ENCODE results near the gene DENND6B. TPM values are rescaled to one million over a fixed set of nuclear protein-coding genes. Genes with fewer than 3 reads are reported as not detected.

Gene DENND6B
- total and polyA plus RNA-seq, 2 donors (not counting 3 experiments of a cell fraction or from before 2014, with no cell fraction given) = 4.1 to 5.9 TPM

DNA sequence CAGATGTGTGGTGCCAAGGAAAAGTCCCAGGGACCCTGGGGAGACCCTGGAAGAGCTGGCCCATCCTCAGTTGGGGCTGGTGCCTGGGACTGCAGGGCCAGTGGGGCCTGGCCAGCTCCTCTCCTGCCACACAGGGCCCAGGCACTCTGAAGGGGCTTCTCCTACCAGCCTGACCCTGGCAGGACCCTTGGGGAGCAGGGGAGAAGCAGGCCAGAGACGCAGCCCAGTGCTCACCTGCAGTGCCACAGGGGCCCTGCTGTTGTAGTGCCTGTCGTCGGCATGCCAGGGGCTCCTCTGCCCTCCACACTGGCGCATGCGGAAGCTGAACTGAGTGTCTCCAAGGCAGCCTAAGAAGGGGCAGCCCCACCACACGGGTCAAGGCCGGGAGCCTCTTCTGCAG lies 9.1 kb downstream of the DENND6B start:
- H4K20me1 ChIP-seq (replicated peaks; ENCODE audit: control insufficient read depth, extremely low read depth, insufficient read depth, low read length) = no peaks in the 10 kb centered on the region
- H3K9me3 ChIP-seq (replicated peaks; ENCODE audit: control insufficient read depth, insufficient read depth, low read length) = no peaks in the 10 kb centered on the region
- BruUV-seq (replicated peaks) = no TSS peak
- no peak overlapping the region for H3K9ac ChIP-seq (replicated peaks; ENCODE audit: extremely low read depth, insufficient read depth, low read length)
- ChIA-PET POLR2A (no interaction called here), CTCF (no interaction called here)
- H2AFZ ChIP-seq (ENCODE audit: low read depth, low read length) = no peak overlapping the region
- TF ChIP-seq JUN (IDR thresholded peaks at IDR 0.05; ENCODE audit: borderline replicate concordance, insufficient read depth, insufficient read length, low read depth) (no peak), POLR2AphosphoS5 (IDR thresholded peaks at IDR 0.05; ENCODE audit: insufficient read depth, low read depth, low read length) (no peak)
- TF ChIP-seq, protein P1, sequence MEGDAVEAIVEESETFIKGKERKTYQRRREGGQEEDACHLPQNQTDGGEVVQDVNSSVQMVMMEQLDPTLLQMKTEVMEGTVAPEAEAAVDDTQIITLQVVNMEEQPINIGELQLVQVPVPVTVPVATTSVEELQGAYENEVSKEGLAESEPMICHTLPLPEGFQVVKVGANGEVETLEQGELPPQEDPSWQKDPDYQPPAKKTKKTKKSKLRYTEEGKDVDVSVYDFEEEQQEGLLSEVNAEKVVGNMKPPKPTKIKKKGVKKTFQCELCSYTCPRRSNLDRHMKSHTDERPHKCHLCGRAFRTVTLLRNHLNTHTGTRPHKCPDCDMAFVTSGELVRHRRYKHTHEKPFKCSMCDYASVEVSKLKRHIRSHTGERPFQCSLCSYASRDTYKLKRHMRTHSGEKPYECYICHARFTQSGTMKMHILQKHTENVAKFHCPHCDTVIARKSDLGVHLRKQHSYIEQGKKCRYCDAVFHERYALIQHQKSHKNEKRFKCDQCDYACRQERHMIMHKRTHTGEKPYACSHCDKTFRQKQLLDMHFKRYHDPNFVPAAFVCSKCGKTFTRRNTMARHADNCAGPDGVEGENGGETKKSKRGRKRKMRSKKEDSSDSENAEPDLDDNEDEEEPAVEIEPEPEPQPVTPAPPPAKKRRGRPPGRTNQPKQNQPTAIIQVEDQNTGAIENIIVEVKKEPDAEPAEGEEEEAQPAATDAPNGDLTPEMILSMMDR (IDR thresholded peaks at IDR 0.05; ENCODE audit: extremely low read depth in 1 of 2, insufficient read depth in 1 of 2, low read depth in 1 of 2, low read length in 2 of 2) = no peak
- H3K4me3 ChIP-seq (replicated peaks in 1 of 3; ENCODE audit: insufficient read depth in 1 of 3, low read depth in 1 of 3, low read length in 3 of 3) = no peak overlapping the region
- intact Hi-C loops (cut with micrococcal nuclease) (no loop called here), dilution Hi-C loops (cut with MboI; ENCODE audit: extremely low pct_ligation_motif_present, low sequenced_read_pairs) (no loop called here)
- H3K79me2 ChIP-seq (ENCODE audit: control insufficient read depth, insufficient read depth, low read length) = no peaks in the 10 kb centered on the region
- H3K9me1 ChIP-seq (replicated peaks; ENCODE audit: control insufficient read depth, extremely low read depth, insufficient read depth, low read length) = no peaks in the 10 kb centered on the region
- no peaks in the 10 kb centered on the region for H3K36me3 ChIP-seq (ENCODE audit: control insufficient read depth in 2 of 2, extremely low read depth in 1 of 2, insufficient read depth in 2 of 2, low read length in 2 of 2)
- H3K27ac ChIP-seq (ENCODE audit: insufficient read depth, low read depth, low read length) = no peak overlapping the region
- no peaks in the 10 kb centered on the region for H3K27me3 ChIP-seq (ENCODE audit: control insufficient read depth in 2 of 2, insufficient read depth in 2 of 2, low read length in 2 of 2)
- peaks cover 9% of the 10 kb centered on the region for H3K4me1 ChIP-seq (ENCODE audit: control insufficient read depth, extremely low read depth, insufficient read depth, low read length)
- FAIRE-seq = no peak
- H3K4me2 ChIP-seq (ENCODE audit: insufficient read depth, low read length) = no peak overlapping the region
- no peak for DNase-seq (ENCODE audit: low read depth, low spot score)

DNA sequence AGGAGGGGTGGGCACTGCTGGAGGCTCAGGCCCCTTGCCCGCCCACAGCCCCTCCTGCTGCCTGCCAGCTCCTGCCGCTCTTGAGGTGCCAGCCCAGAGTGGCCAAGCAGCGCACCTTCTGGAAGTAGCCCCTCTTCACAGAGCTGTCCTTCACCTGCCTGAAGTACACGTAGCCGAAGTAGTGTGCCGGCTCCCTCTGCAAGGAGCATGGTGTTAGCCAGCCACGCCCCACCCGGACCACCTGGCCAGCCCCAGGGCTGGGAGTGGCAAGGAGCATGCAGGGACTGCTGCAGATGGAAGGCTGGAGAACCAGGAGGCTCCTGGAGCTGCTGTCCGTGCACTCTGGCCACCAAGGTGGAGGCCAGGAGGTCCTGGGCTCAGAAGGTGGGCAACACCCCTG lies 9.6 kb downstream of the DENND6B start:
- Histone ChIP-seq H4K20me1 (replicated peaks; ENCODE audit: control insufficient read depth, extremely low read depth, insufficient read depth, low read length) (no peaks in the 10 kb centered on the region), H3K9ac (replicated peaks; ENCODE audit: extremely low read depth, insufficient read depth, low read length) (no peak overlapping the region), H2AFZ (ENCODE audit: low read depth, low read length) (no peak overlapping the region), H3K79me2 (ENCODE audit: control insufficient read depth, insufficient read depth, low read length) (no peaks in the 10 kb centered on the region), H3K9me1 (replicated peaks; ENCODE audit: control insufficient read depth, extremely low read depth, insufficient read depth, low read length) (no peaks in the 10 kb centered on the region), H3K4me1 (ENCODE audit: control insufficient read depth, extremely low read depth, insufficient read depth, low read length) (peaks cover 9% of the 10 kb centered on the region), H3K4me2 (ENCODE audit: insufficient read depth, low read length) (no peak overlapping the region), H3K36me3 (ENCODE audit: control insufficient read depth in 2 of 2, extremely low read depth in 1 of 2, insufficient read depth in 2 of 2, low read length in 2 of 2) (no peaks in the 10 kb centered on the region), H3K27me3 (ENCODE audit: control insufficient read depth in 2 of 2, insufficient read depth in 2 of 2, low read length in 2 of 2) (no peaks in the 10 kb centered on the region), H3K27ac (ENCODE audit: insufficient read depth, low read depth, low read length) (no peak overlapping the region), H3K9me3 (replicated peaks; ENCODE audit: control insufficient read depth, insufficient read depth, low read length) (no peaks in the 10 kb centered on the region), H3K4me3 (replicated peaks in 1 of 3; ENCODE audit: insufficient read depth in 1 of 3, low read depth in 1 of 3, low read length in 3 of 3) (no peak overlapping the region)
- POLR2A ChIA-PET = no interaction called here
- FAIRE-seq (no peak), DNase-seq (ENCODE audit: low read depth, low spot score) (no peak)
- TF ChIP-seq, protein P1 (IDR thresholded peaks at IDR 0.05; ENCODE audit: extremely low read depth in 1 of 2, insufficient read depth in 1 of 2, low read depth in 1 of 2, low read length in 2 of 2) = no peak
- TF ChIP-seq JUN (IDR thresholded peaks at IDR 0.05; ENCODE audit: borderline replicate concordance, insufficient read depth, insufficient read length, low read depth) = no peak
- TF ChIP-seq POLR2A (IDR thresholded peaks at IDR 0.05; ENCODE audit: low read depth, low read length) = no peak
- TF ChIP-seq, protein P2, sequence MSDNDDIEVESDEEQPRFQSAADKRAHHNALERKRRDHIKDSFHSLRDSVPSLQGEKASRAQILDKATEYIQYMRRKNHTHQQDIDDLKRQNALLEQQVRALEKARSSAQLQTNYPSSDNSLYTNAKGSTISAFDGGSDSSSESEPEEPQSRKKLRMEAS (IDR thresholded peaks at IDR 0.05; ENCODE audit: insufficient read depth, insufficient read length) = no peak
- TF ChIP-seq POLR2AphosphoS5 (IDR thresholded peaks at IDR 0.05; ENCODE audit: insufficient read depth, low read depth, low read length) = no peak
- no peak for TF ChIP-seq MYC (IDR thresholded peaks at IDR 0.05; ENCODE audit: low read depth, low read length)
- TF ChIP-seq EZH2 (IDR thresholded peaks at IDR 0.05; ENCODE audit: borderline replicate concordance, low read depth, low read length, severe bottlenecking) = no peak
- TF ChIP-seq GATA2 (IDR thresholded peaks at IDR 0.05; ENCODE audit: insufficient read depth, insufficient read length, low read depth, low read length) = no peak
- no peak for TF ChIP-seq FOS (IDR thresholded peaks at IDR 0.05; ENCODE audit: borderline replicate concordance, insufficient read depth, low read length)
- dilution Hi-C loops (cut with MboI; ENCODE audit: extremely low pct_ligation_motif_present, low sequenced_read_pairs) (no loop called here), intact Hi-C loops (cut with micrococcal nuclease) (no loop called here)
- CTCF ChIA-PET = no interaction called here
- no TSS peak for BruUV-seq (replicated peaks)

Measured in endothelial cell of umbilical vein (primary cell).